Lung (tissue), 12 donors: ENCODE results near the gene FAM3B. TPM values are rescaled to one million over a fixed set of nuclear protein-coding genes. Genes with fewer than 3 reads are reported as not detected.

Experiments
- ATAC-seq: fragments of 200-7000 bp; cut with Tn5 transposase; one replicate; pipeline ENCODE4 v1.9.1; 2020; ENCODE audit warnings: moderate number of reproducible peaks; ENCODE audit not compliant: insufficient read depth, low FRiP score
- DNase-seq, 3 donors: peaks; one replicate each; pipeline ENCODE4 v3.0.0-alpha.2; 2013 to 2017
- H3K27ac ChIP-seq, 2 donors: one replicate each; pipeline ENCODE4 v1.5.1; 2013; ENCODE audit warnings: mild to moderate bottlenecking in 2 of 2, moderate library complexity in 2 of 2, control low read depth in 1 of 2, inconsistent platforms in 1 of 2, low read depth in 1 of 2, low read length in 1 of 2
- H3K27me3 ChIP-seq, 3 donors: one replicate each; pipeline ENCODE4 v1.5.1; 2013; ENCODE audit warnings: low read length in 2 of 3; ENCODE audit not compliant: control insufficient read depth in 3 of 3, insufficient read depth in 3 of 3
- H3K36me3 ChIP-seq, 4 donors: one replicate each; pipeline ENCODE4 v1.5.1; 2013; ENCODE audit warnings: low read length in 4 of 4, mild to moderate bottlenecking in 1 of 4, moderate library complexity in 1 of 4; ENCODE audit not compliant: control insufficient read depth in 4 of 4, insufficient read depth in 4 of 4
- H3K4me1 ChIP-seq, 5 donors: one replicate each; pipeline ENCODE4 v1.5.1; 2013; ENCODE audit warnings: low read length in 5 of 5, mild to moderate bottlenecking in 2 of 5, moderate library complexity in 1 of 5; ENCODE audit not compliant: control insufficient read depth in 5 of 5, insufficient read depth in 5 of 5
- H3K4me3 ChIP-seq: one replicate; pipeline ENCODE4 v1.5.1; 2013; ENCODE audit warnings: mild to moderate bottlenecking, control low read depth, moderate library complexity
- H3K9ac ChIP-seq, 2 donors: one replicate each; pipeline ENCODE4 v1.5.1; 2013; ENCODE audit warnings: low read length in 2 of 2, control low read depth in 1 of 2; ENCODE audit not compliant: insufficient read depth in 1 of 2
- H3K9me3 ChIP-seq, 4 donors: one replicate each; pipeline ENCODE4 v1.5.1; 2013; ENCODE audit warnings: low read length in 3 of 4, mild to moderate bottlenecking in 1 of 4, moderate library complexity in 1 of 4; ENCODE audit not compliant: control insufficient read depth in 4 of 4, insufficient read depth in 3 of 4
- WGBS, 2 donors: extraction: QIAGEN DNeasy Blood & Tissue Kit; methylation state at CpG; one replicate each; pipeline ENCODE4 v1.1.7; 2013; 5-methylcytosine and 5-hydroxymethylcytosine counted together
- polyA plus RNA-seq, 2 donors: library from polyadenylated mRNA; stranded (reverse); fragments of 200-250 nt; gene quantifications; one replicate each; pipeline ENCODE4 v1.2.1, GENCODE V29; 2013
- total RNA-seq, 2 donors: library from RNA; depleted of rRNA in 1 of 2; stranded (reverse); fragments of >200 nt in 1 of 2; gene quantifications; one replicate each; pipeline ENCODE4 v1.2.1, GENCODE V29; 2014 to 2021
- TF ChIP-seq, protein P1 (sequence below): IDR thresholded peaks from 2 replicates; pipeline ENCODE4 v1.5.1; 2012; ENCODE audit warnings: mild to moderate bottlenecking; ENCODE audit errors: control extremely low read depth, extremely low read depth
- donor health status: control.
- donor health status: control.
- donor health status: Bipolar disorder and iron deficiency.
- donor health status: healthy.
- donor health status: DM: yes; HTN: yes; CAD: no.

Gene FAM3B
- total and polyA plus RNA-seq, 4 donors, result 4.5 to 18.1 (median 9.0) TPM

DNA sequence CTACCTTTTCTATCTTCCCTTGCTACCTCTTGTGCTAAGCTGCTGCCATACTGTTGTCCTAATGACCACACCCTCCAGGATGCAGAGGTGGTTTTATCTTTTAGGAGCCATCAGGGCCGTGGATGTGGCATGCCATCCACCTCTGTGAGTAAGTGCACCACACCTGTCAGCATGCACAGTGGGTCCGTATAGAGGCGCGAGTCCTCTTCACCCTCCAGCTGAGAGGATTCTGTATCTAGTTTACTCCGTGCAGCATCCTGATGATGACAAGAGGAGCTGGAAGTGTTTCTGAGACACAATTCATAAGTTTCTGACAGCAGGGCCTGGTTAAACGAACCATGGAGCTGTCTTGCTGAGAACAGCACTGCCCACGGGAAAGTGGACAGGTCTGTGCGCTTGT is 11.2 kb downstream of the FAM3B start:
- WGBS, 2 donors, result 86 to 90% methylated on average over 8 of the region's 8 CpGs
- H3K36me3 ChIP-seq, result no peaks in the 10 kb centered on the region
- H3K4me1 ChIP-seq, result no peaks in the 10 kb centered on the region
- TF ChIP-seq, protein P1, sequence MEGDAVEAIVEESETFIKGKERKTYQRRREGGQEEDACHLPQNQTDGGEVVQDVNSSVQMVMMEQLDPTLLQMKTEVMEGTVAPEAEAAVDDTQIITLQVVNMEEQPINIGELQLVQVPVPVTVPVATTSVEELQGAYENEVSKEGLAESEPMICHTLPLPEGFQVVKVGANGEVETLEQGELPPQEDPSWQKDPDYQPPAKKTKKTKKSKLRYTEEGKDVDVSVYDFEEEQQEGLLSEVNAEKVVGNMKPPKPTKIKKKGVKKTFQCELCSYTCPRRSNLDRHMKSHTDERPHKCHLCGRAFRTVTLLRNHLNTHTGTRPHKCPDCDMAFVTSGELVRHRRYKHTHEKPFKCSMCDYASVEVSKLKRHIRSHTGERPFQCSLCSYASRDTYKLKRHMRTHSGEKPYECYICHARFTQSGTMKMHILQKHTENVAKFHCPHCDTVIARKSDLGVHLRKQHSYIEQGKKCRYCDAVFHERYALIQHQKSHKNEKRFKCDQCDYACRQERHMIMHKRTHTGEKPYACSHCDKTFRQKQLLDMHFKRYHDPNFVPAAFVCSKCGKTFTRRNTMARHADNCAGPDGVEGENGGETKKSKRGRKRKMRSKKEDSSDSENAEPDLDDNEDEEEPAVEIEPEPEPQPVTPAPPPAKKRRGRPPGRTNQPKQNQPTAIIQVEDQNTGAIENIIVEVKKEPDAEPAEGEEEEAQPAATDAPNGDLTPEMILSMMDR, result no peak
- no peak for DNase-seq
- no peaks in the 10 kb centered on the region for H3K27me3 ChIP-seq
- no peak overlapping the region for H3K9ac ChIP-seq
- H3K9me3 ChIP-seq, result peaks cover 0 to 3% (median 0%) of the 10 kb centered on the region in 4 donors
- no peak for ATAC-seq
- no peak overlapping the region for H3K4me3 ChIP-seq
- no peak overlapping the region for H3K27ac ChIP-seq

DNA sequence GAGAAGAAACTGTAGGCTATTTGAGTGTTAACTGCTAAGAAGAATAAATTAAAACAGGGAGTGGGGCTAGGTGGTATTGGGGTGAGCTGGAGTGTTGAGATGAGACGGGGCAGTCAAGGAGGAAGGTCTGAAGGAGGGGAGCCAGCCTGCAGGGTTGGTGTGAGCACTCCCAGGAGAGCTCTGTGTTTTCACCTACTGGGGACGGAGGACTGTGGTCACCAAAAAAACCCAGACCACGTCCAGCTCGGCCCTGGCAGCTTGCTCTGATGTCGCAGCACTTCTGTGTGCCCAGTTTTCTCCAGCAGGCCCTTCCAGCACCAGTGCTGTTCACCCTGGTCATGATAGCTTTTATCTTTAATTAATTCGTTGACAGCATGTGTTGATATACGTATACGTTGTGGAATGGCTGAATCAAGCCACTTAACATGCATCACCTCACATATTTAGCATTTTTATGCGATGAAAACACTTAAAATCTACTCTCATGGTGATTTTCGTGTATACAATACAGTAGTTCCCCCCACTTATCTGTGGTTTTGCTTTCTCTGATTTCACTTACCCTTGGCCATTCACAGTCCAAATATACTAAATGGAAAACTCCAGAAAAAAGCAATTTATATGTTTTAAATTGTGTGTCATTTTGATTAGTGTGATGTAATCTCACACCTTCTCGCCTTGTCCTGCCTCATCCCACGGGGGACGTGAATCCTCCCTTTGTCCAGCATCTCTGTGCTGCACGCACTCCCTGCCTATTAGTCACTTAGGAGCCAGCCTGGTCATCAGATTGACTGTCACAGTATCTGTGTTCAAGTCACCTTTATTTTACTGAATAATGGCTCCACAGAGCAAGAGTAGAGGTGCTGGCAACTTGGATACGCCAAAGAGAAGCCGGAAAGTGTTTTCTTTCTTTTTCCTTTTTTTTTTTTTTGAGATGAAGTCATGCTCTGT is 12.3 kb downstream of the FAM3B start:
- TF ChIP-seq, protein P1, result no peak
- 76 to 84% methylated on average over 16 of the region's 16 CpGs for WGBS, 2 donors
- Histone ChIP-seq H3K9ac (no peak overlapping the region), H3K9me3 (peaks cover 0 to 3% (median 0%) of the 10 kb centered on the region in 4 donors), H3K27me3 (no peaks in the 10 kb centered on the region), H3K36me3 (no peaks in the 10 kb centered on the region), H3K4me1 (no peaks in the 10 kb centered on the region), H3K4me3 (no peak overlapping the region), H3K27ac (no peak overlapping the region)
- DNase-seq, result no peak
- ATAC-seq, result no peak

DNA sequence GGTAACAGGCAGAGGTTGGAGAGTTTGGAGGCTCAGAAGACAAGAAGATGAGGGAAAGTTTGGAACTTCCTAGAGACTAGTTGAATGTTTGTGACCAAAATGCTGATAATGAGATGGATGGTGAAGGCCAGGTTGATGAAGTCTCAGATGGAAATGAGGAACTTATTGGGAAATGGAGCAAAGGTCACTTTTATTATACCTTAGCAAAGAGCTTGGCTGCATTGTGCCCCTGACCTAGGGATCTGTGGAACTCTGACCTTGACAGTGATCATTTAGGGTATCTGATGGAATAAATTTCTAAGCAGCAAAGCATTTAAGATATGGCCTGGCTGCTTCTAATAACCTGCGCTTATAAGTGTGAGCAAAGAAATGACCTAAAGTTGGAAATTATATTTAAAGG is 17.2 kb downstream of the FAM3B start:
- ATAC-seq, result no peak
- peaks cover 0 to 15% (median 0%) of the 10 kb centered on the region in 4 donors for H3K9me3 ChIP-seq
- no peaks in the 10 kb centered on the region for H3K27me3 ChIP-seq
- TF ChIP-seq, protein P1, result no peak
- DNase-seq, result no peak
- no peak overlapping the region for H3K4me3 ChIP-seq
- no peak overlapping the region for H3K27ac ChIP-seq
- H3K4me1 ChIP-seq, result no peaks in the 10 kb centered on the region
- no peaks in the 10 kb centered on the region for H3K36me3 ChIP-seq
- H3K9ac ChIP-seq, result no peak overlapping the region
- WGBS, 2 donors, result 100% methylated on average over 1 of the region's 1 CpG
